NK-92 treated with Interleukin-12 subunit alpha and Interleukin-12 subunit beta, amount 100 ng/mL, for 24 hours (cell line): ENCODE measurements around the gene ZFR2.
"Not testable (repeated sequence)": the region's sequence is repeated elsewhere in the genome, so short reads cannot be mapped to it uniquely, and the experiment has no call there.

ENCODE experiments used
- DNase-seq: peaks from one replicate; lab custom pipeline; 2025; lab: John Stamatoyannopoulos, UW

The ZFR2 gene

DNA sequence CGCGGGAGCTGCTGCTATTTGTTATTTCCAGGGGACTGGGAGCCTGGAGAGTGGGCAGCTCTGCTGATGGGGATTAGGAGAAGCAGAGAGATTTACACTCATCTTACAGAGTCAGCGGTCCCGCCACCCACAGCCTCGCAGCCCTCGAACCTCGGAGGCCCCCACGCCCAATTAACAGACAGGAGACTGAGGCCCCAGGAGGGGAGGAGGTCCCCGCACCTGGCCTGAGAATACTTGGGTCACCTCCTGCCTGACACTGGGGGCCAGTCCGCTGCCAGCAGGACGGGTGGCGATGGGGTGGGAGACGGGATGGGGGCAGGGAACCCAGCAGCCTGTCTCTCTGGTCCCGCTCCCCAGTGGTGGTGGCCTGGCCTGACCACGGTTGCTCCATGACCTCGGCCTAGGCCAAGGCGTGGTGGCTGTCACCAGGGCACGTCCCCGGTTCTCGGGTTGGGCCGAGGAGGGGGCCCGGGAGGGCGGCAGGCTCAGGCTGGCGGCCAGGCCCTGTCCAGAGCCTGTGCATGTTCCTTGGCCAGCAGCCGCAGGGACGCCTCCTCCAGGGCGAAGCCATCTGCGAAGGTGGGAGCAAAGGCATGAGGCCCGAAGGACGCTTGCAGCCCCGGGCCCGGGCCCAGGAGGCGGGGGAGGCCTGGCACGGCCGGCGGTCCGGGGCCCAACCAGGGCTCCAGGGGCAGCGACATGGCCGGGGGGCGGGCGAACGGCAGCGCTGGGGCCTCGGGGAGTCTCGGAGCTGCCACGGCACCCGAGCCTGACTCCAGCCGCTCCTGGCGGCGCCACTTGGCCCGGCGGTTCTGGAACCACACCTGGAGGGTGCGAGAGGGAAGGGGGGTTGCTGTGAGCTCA is 98.5 kb downstream of the ZFR2 start:
- no peak for DNase-seq

- no peak for DNase-seq
Measured at GRCh38 chr19:3769494-3769893, 99.3 kb downstream of the ZFR2 start.

- DNase-seq = no peak
Measured at GRCh38 chr19:3768748-3769099, 100.1 kb downstream of the ZFR2 start.

DNA sequence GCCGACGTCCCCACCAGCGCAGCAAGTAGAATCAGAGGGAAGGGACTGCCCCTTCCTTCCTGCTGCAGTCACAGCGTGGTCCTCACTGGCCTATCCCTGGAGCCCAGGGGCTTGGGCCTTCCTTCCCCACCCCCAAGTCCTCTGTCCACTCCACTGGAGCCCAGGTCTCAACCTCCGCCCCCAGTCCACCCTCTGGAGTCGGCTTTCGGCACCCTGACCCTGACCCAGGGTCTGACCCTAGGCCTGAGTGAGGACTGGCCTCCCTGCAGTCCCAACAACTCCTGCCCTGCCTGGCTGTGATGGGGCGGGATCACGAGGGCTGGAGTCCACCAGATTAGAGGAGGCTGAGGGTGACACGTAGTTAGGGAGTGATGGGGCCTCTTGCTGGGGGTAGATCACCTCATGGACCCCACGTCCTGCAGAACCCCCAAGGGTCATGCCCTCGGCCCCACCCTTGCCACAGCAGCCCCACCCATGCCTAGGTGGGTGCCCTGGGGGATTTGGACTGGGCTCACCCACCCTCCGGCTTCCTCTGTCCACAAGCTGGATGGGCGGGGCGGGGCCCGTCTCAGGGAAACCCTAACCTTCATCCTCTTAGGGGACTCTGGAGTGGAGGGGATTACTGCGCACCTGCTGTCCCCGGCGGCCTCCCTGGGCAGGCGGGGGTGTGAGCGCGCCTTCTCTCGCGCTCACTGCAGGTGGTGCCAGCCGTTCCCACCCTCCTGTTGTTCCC is 100.7 kb downstream of the ZFR2 start:
- no peak for DNase-seq

DNA sequence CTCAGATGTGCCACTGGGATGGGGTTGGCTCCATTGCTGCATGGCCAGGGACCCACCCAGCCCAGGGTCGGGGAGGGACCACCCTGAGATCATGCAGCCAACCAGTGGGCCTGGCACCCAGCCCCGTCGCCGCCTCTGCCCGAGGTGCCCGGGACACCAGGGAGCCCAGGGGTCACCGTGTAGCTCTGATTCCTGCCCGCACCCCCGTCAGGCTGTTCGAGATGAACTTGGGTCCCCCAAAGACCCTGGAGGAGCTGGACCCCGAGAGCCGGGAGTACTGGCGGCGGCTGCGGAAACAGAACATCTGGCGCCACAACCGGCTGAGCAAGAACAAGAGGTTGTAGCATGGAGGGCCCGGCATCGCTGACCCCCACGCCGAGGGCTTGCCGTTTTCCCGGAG is 101.8 kb downstream of the ZFR2 start:
- DNase-seq = no peak

GRCh38 chr19:3766520-3766919 is 102.3 kb downstream of the ZFR2 start:
- DNase-seq = no peak

- DNase-seq = not testable (repeated sequence)
Measured at GRCh38 chr19:3765757-3766156, 103.1 kb downstream of the ZFR2 start.

- no peak for DNase-seq
Measured at GRCh38 chr19:3765121-3765520, 103.7 kb downstream of the ZFR2 start.

- DNase-seq = peak; percentile 99
Measured at GRCh38 chr19:3762501-3763459, 106.1 kb downstream of the ZFR2 start, which contains the start of gene MRPL54. Gene MRPL54, plus strand, starts transcription at chr19:3762682. Its CDS starts 19 bp downstream, at chr19:3762701.

DNA sequence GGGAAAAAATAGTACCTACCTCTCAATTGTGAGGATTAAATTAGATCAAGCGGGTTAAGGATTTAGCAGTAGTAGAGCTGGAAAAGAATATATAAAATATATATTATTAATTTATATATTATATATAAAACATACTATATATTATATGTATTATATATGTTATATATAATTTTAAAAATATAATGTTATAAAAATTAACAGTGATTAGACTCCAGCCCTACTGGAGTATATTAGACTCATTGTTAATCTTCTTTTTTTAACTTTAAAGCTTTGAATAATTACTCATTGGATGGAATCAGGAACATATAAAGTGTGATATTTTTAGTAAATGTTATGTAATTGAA is 106.7 kb downstream of the ZFR2 start:
- no peak for DNase-seq

DNA sequence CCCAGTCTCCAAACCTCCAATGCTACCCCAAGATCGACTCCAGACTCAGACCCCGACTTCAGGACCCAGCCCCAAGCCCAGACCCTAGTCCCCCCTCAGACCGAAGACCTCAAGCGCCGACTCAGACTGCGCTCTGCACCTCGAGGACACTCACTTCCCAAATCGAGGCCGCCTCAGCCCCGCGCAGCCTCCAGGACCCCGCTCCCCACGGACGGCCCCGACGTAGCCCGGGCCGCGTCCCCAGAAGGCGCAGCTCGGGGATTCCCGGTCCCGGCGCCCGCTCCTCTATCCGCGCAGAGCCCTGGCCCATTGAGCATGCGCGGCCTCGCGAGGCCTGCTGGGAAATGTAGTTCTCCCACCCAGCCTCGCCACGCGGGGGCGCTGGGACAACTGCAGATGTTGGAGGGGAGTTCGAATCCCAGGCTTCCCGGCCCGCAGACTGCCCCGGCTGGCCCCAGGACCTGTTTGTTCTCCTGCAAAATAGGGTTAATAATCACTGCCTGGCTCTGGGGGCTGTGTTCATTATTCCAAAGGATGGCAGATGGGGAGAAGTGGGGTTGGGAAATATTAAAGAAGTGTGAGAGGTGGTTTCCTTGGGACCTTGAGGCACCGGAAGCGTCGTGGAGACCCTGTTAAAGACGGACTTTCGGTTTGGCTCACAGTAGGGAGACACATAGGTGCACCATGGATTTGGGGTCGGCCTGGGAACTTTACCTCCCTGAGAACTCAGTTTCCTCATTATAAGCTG is 107.3 kb downstream of the ZFR2 start, which contains the start of gene APBA3:
APBA3 (minus strand) TSS at position 311 of the 748 bp plus-strand sequence. CDS start 1,428 bp downstream, outside the sequence.
- peak; percentile 95 for DNase-seq

- DNase-seq = no peak
Measured at GRCh38 chr19:3760871-3761361, 107.9 kb downstream of the ZFR2 start.

DNA sequence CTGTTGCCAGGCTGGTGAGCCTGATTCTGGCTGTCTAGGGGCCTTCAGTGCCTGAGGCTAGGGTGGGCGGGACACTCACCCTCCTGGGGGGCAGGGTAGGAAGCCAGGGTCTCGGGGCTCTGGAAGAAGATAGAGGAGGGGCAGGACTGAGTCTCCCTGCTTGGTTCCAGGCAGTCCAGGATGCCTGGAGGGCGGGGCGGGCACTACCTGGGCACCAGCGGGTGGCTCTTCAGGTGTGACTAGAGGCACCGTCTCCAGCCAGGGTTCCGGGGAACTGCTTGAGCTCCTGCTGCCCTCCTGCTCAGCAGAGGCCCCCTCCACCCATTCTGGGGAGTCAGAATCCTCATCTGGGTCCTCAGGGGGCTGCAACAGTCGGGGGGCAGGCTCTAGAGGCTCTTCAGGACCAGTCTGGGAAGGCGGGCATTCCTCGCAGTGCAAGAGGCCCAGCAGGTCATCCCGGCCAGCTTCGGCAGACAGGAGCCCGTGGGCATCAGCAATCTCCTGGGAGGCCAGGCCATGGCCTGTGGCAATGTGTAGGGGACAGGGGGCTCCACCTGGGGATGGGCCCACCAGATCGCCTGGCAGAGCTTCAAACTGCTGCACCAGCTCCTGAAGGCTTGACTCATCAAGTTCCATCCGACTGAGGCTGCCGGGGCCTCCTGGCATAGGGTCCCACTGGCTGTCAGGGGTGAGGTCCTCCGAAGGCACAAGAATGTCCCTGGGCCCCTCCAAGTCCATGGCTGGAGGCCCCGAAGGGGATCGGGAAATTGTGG is 109.2 kb downstream of the ZFR2 start:
- no peak for DNase-seq

- not testable (repeated sequence) for DNase-seq
Measured at GRCh38 chr19:3758297-3758696, 110.5 kb downstream of the ZFR2 start.

GRCh38 chr19:3757705-3758104 is 111.1 kb downstream of the ZFR2 start:
- not testable (repeated sequence) for DNase-seq
